Sciatic nerve (tissue), 2 donors: ENCODE results near the gene SYT1. TPM values are rescaled to one million over a fixed set of nuclear protein-coding genes. Genes with fewer than 3 reads are reported as not detected.
A peak's percentile ranks its signal among the peaks of the same experiment; 100 is the strongest.

Experiments
- ATAC-seq: fragments of 200-7000 bp; cut with Tn5 transposase; one replicate; pipeline ENCODE4 v1.9.1; 2020; ENCODE audit warnings: mild to moderate bottlenecking, moderate library complexity
- DNase-seq: peaks from one replicate; pipeline ENCODE4 v3.0.0-alpha.2; 2020; ENCODE audit warnings: low spot score
- intact Hi-C: fragments of 100-400 bp; cut with DNase I; formaldehyde crosslinking; loops from one replicate; pipeline ENCODE4 v1.14.2; 2022
- total RNA-seq: library from RNA; stranded (reverse); fragmentation: NEBNext Ultra II Directional; extraction: Animal tissue kit (Norgen Biotek cat#: 25700); gene quantifications from one replicate; pipeline ENCODE4 v1.2.1, GENCODE V29; 2021
- donor health status: DM: no; HTN: no; CAD: no.
- donor health status: DM: no; HTN: no; CAD: no.

The SYT1 gene
- total RNA-seq, 1 donor from 2014 or later = 9.0 TPM

GRCh38 chr12:79300199-79300568 lies 435.6 kb downstream of the SYT1 start:
- intact Hi-C loops = no loop called here
- ATAC-seq (no peak), DNase-seq (no peak)

GRCh38 chr12:79301181-79301580 lies 436.6 kb downstream of the SYT1 start:
- intact Hi-C loops = no loop called here
- no peak for DNase-seq
- no peak for ATAC-seq

GRCh38 chr12:79302162-79302814 lies 437.7 kb downstream of the SYT1 start:
- intact Hi-C loops = no loop called here

GRCh38 chr12:79307340-79307739 lies 442.8 kb downstream of the SYT1 start:
- ATAC-seq = no peak
- intact Hi-C loops = no loop called here
- DNase-seq = no peak

More at GRCh38 chr12:79302162-79302814, 437.7 kb downstream of the SYT1 start:
- ATAC-seq (no peak), DNase-seq (no peak)

- DNase-seq (peak; percentile 58), ATAC-seq (no peak)
- intact Hi-C loops = no loop called here
Measured at GRCh38 chr12:79309039-79309438, 444.5 kb downstream of the SYT1 start.

- DNase-seq (no peak), ATAC-seq (no peak)
- intact Hi-C loops = no loop called here
Measured at GRCh38 chr12:79317179-79317847, 452.7 kb downstream of the SYT1 start.

GRCh38 chr12:79322905-79323304 lies 458.3 kb downstream of the SYT1 start:
- DNase-seq (no peak), ATAC-seq (no peak)
- intact Hi-C loops = no loop called here

- ATAC-seq (no peak), DNase-seq (no peak)
- intact Hi-C loops = no loop called here
Measured at GRCh38 chr12:79324571-79324970, 460.0 kb downstream of the SYT1 start.

- DNase-seq (no peak), ATAC-seq (no peak)
- intact Hi-C loops = no loop called here
Measured at GRCh38 chr12:79326222-79326621, 461.6 kb downstream of the SYT1 start.

- intact Hi-C loops = no loop called here
- DNase-seq (no peak), ATAC-seq (no peak)
Measured at GRCh38 chr12:79326663-79327062, 462.1 kb downstream of the SYT1 start.

GRCh38 chr12:79327465-79327864 lies 462.9 kb downstream of the SYT1 start:
- DNase-seq (no peak), ATAC-seq (no peak)
- intact Hi-C loops = no loop called here

GRCh38 chr12:79329933-79330332 lies 465.4 kb downstream of the SYT1 start:
- ATAC-seq = no peak
- intact Hi-C loops = no loop called here
- no peak for DNase-seq

GRCh38 chr12:79331870-79332269 lies 467.3 kb downstream of the SYT1 start:
- intact Hi-C loops = no loop called here
- ATAC-seq (no peak), DNase-seq (no peak)

GRCh38 chr12:79333144-79333543 lies 468.6 kb downstream of the SYT1 start:
- ATAC-seq (no peak), DNase-seq (no peak)
- intact Hi-C loops = no loop called here

- ATAC-seq = no peak
- DNase-seq = no peak
- intact Hi-C loops = no loop called here
Measured at GRCh38 chr12:79337662-79338290, 473.2 kb downstream of the SYT1 start.

- intact Hi-C loops = no loop called here
- ATAC-seq (peak; percentile 55), DNase-seq (no peak)
Measured at GRCh38 chr12:79344855-79345847, 480.6 kb downstream of the SYT1 start.

- intact Hi-C loops = no loop called here
Measured at GRCh38 chr12:79347866-79348265, 483.3 kb downstream of the SYT1 start.

GRCh38 chr12:79351251-79351650 lies 486.7 kb downstream of the SYT1 start:
- intact Hi-C loops = no loop called here
- ATAC-seq = no peak
- no peak for DNase-seq

More at GRCh38 chr12:79347866-79348265, 483.3 kb downstream of the SYT1 start:
- ATAC-seq = no peak
- DNase-seq = no peak

GRCh38 chr12:79356216-79356615 lies 491.6 kb downstream of the SYT1 start:
- DNase-seq = no peak
- no peak for ATAC-seq
- intact Hi-C loops = no loop called here
